ENCODE data around the gene ZBTB25.

- TF ChIP-seq CTCF (IDR thresholded peaks at IDR 0.05) = no peak
- TF ChIP-seq POLR2A (IDR thresholded peaks at IDR 0.05) = no peak
Observed at GRCh38 chr14:64493455-64493854, 10.2 kb downstream of the ZBTB25 start.

Data from adrenal gland (tissue), 5 donors.